Measurements from ENCODE around the gene IFIT3.

Gene IFIT3

GRCh38 chr10:89360157-89360556, 32.4 kb downstream of the IFIT3 start:
- Histone ChIP-seq H2BK120ac (ENCODE audit: insufficient read depth, low read length, poor library complexity) (no peak overlapping the region), H2BK5ac (ENCODE audit: low read depth, low read length, poor library complexity) (no peak overlapping the region), H3K27ac (ENCODE audit: low read depth, low read length) (no peak overlapping the region), H3K4me2 (ENCODE audit: low read length) (no peak overlapping the region), H3K79me2 (ENCODE audit: control insufficient read depth, insufficient read depth, low read length, poor library complexity) (no peaks in the 10 kb centered on the region), H3K9ac (ENCODE audit: low read length) (no peak overlapping the region), H3K14ac (ENCODE audit: low read length) (no peak overlapping the region), H3K4me1 (ENCODE audit: control insufficient read depth in 1 of 2, insufficient read depth in 2 of 2, low read length in 2 of 2) (no peaks in the 10 kb centered on the region), H4K91ac (ENCODE audit: low read depth, low read length) (no peak overlapping the region), H3K9me3 (ENCODE audit: insufficient read depth, low read depth, low read length) (peaks cover 2% of the 10 kb centered on the region), H4K8ac (ENCODE audit: low read depth, low read length) (no peak overlapping the region), H3K36me3 (ENCODE audit: control insufficient read depth in 1 of 2, insufficient read depth in 2 of 2, low read length in 2 of 2) (no peaks in the 10 kb centered on the region), H3K4ac (ENCODE audit: low read depth, low read length) (no peak overlapping the region), H2BK12ac (ENCODE audit: low read length) (no peak overlapping the region), H4K12ac (ENCODE audit: low read depth, low read length) (no peak overlapping the region), H3K27me3 (ENCODE audit: insufficient read depth, low read length) (no peaks in the 10 kb centered on the region), H2AFZ (ENCODE audit: insufficient read depth, low read length, poor library complexity) (no peak overlapping the region), H3K18ac (ENCODE audit: low read length) (no peak overlapping the region), H3K23ac (ENCODE audit: low read length) (no peak overlapping the region), H2AK5ac (ENCODE audit: low read length) (no peak overlapping the region), H3K79me1 (ENCODE audit: low read length) (no peaks in the 10 kb centered on the region), H3K4me3 (ENCODE audit: low read depth, low read length) (no peak overlapping the region)
- DNase-seq: no peak

GRCh38 chr10:89362929-89363328, 35.1 kb downstream of the IFIT3 start:
- H3K18ac ChIP-seq (ENCODE audit: low read length): no peak overlapping the region
- H3K4me2 ChIP-seq (ENCODE audit: low read length): no peak overlapping the region
- H3K9ac ChIP-seq (ENCODE audit: low read length): no peak overlapping the region
- H3K4me1 ChIP-seq (ENCODE audit: control insufficient read depth in 1 of 2, insufficient read depth in 2 of 2, low read length in 2 of 2): no peaks in the 10 kb centered on the region
- no peak overlapping the region for H2BK5ac ChIP-seq (ENCODE audit: low read depth, low read length, poor library complexity)
- H2AK5ac ChIP-seq (ENCODE audit: low read length): no peak overlapping the region
- no peak overlapping the region for H2AFZ ChIP-seq (ENCODE audit: insufficient read depth, low read length, poor library complexity)
- H4K12ac ChIP-seq (ENCODE audit: low read depth, low read length): no peak overlapping the region
- no peaks in the 10 kb centered on the region for H3K79me2 ChIP-seq (ENCODE audit: control insufficient read depth, insufficient read depth, low read length, poor library complexity)
- H3K23ac ChIP-seq (ENCODE audit: low read length): no peak overlapping the region
- no peak overlapping the region for H3K14ac ChIP-seq (ENCODE audit: low read length)
- no peaks in the 10 kb centered on the region for H3K79me1 ChIP-seq (ENCODE audit: low read length)
- no peak overlapping the region for H3K27ac ChIP-seq (ENCODE audit: low read depth, low read length)
- no peak for DNase-seq
- peaks cover 2% of the 10 kb centered on the region for H3K9me3 ChIP-seq (ENCODE audit: insufficient read depth, low read depth, low read length)
- no peak overlapping the region for H3K4ac ChIP-seq (ENCODE audit: low read depth, low read length)
- no peak overlapping the region for H2BK120ac ChIP-seq (ENCODE audit: insufficient read depth, low read length, poor library complexity)
- H3K36me3 ChIP-seq (ENCODE audit: control insufficient read depth in 1 of 2, insufficient read depth in 2 of 2, low read length in 2 of 2): no peaks in the 10 kb centered on the region
- H4K8ac ChIP-seq (ENCODE audit: low read depth, low read length): no peak overlapping the region
- no peak overlapping the region for H4K91ac ChIP-seq (ENCODE audit: low read depth, low read length)
- H3K27me3 ChIP-seq (ENCODE audit: insufficient read depth, low read length): no peaks in the 10 kb centered on the region
- H2BK12ac ChIP-seq (ENCODE audit: low read length): no peak overlapping the region
- no peak overlapping the region for H3K4me3 ChIP-seq (ENCODE audit: low read depth, low read length)

- no peak overlapping the region for H2BK12ac ChIP-seq (ENCODE audit: low read length)
- no peaks in the 10 kb centered on the region for H3K36me3 ChIP-seq (ENCODE audit: control insufficient read depth in 1 of 2, insufficient read depth in 2 of 2, low read length in 2 of 2)
- no peak overlapping the region for H3K4me3 ChIP-seq (ENCODE audit: low read depth, low read length)
Observed at GRCh38 chr10:89363729-89364442, 36.1 kb downstream of the IFIT3 start.

DNA sequence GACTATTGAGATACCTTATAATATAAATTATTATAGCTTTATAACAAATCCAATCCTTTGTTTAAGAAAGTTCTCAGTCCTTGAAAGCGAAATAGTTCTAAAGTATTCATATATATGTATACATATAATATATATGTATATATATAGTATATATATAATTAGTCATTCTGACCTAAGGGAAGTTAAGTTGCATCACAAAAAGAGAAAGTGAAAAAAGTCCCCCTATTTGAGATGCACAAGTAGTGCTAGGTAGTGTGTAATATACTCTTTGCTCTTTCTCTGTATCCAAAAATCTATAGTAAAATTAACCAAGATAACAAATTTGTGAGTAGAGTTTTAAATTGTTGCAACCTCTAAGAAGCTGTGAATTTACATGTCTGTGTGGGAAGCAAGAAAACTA, 36.7 kb downstream of the IFIT3 start:
- Histone ChIP-seq H3K9ac (ENCODE audit: low read length) (no peak overlapping the region), H3K4me1 (ENCODE audit: control insufficient read depth in 1 of 2, insufficient read depth in 2 of 2, low read length in 2 of 2) (no peaks in the 10 kb centered on the region)
- WGBS (ENCODE audit: extremely low coverage, insufficient coverage, insufficient read length): no CpG with 5 or more reads among the region's 1 CpG

More at GRCh38 chr10:89363729-89364442, 36.1 kb downstream of the IFIT3 start:
- H3K18ac ChIP-seq (ENCODE audit: low read length): no peak overlapping the region
- H3K9ac ChIP-seq (ENCODE audit: low read length): no peak overlapping the region
- H4K12ac ChIP-seq (ENCODE audit: low read depth, low read length): no peak overlapping the region
- no peak overlapping the region for H3K14ac ChIP-seq (ENCODE audit: low read length)
- H3K27ac ChIP-seq (ENCODE audit: low read depth, low read length): no peak overlapping the region
- no peaks in the 10 kb centered on the region for H3K27me3 ChIP-seq (ENCODE audit: insufficient read depth, low read length)
- H3K9me3 ChIP-seq (ENCODE audit: insufficient read depth, low read depth, low read length): peaks cover 1% of the 10 kb centered on the region
- no peak for DNase-seq
- H3K79me1 ChIP-seq (ENCODE audit: low read length): no peaks in the 10 kb centered on the region
- no peak overlapping the region for H2AK5ac ChIP-seq (ENCODE audit: low read length)
- no peak overlapping the region for H3K23ac ChIP-seq (ENCODE audit: low read length)
- H3K4ac ChIP-seq (ENCODE audit: low read depth, low read length): no peak overlapping the region
- no peak overlapping the region for H3K4me2 ChIP-seq (ENCODE audit: low read length)
- no peaks in the 10 kb centered on the region for H3K4me1 ChIP-seq (ENCODE audit: control insufficient read depth in 1 of 2, insufficient read depth in 2 of 2, low read length in 2 of 2)
- no peak overlapping the region for H2AFZ ChIP-seq (ENCODE audit: insufficient read depth, low read length, poor library complexity)
- no peak overlapping the region for H2BK120ac ChIP-seq (ENCODE audit: insufficient read depth, low read length, poor library complexity)
- H2BK5ac ChIP-seq (ENCODE audit: low read depth, low read length, poor library complexity): no peak overlapping the region
- H3K79me2 ChIP-seq (ENCODE audit: control insufficient read depth, insufficient read depth, low read length, poor library complexity): no peaks in the 10 kb centered on the region
- H4K91ac ChIP-seq (ENCODE audit: low read depth, low read length): no peak overlapping the region
- no CpG with 5 or more reads among the region's 6 CpGs for WGBS (ENCODE audit: extremely low coverage, insufficient coverage, insufficient read length)
- no peak overlapping the region for H4K8ac ChIP-seq (ENCODE audit: low read depth, low read length)

More for the DNA sequence above, 36.7 kb downstream of the IFIT3 start:
- Histone ChIP-seq H3K23ac (ENCODE audit: low read length) (no peak overlapping the region), H3K18ac (ENCODE audit: low read length) (no peak overlapping the region), H3K4ac (ENCODE audit: low read depth, low read length) (no peak overlapping the region), H4K8ac (ENCODE audit: low read depth, low read length) (no peak overlapping the region), H3K36me3 (ENCODE audit: control insufficient read depth in 1 of 2, insufficient read depth in 2 of 2, low read length in 2 of 2) (no peaks in the 10 kb centered on the region), H3K4me3 (ENCODE audit: low read depth, low read length) (no peak overlapping the region), H3K79me2 (ENCODE audit: control insufficient read depth, insufficient read depth, low read length, poor library complexity) (no peaks in the 10 kb centered on the region), H3K27me3 (ENCODE audit: insufficient read depth, low read length) (no peaks in the 10 kb centered on the region), H2BK12ac (ENCODE audit: low read length) (no peak overlapping the region), H3K9me3 (ENCODE audit: insufficient read depth, low read depth, low read length) (no peaks in the 10 kb centered on the region), H2AFZ (ENCODE audit: insufficient read depth, low read length, poor library complexity) (no peak overlapping the region), H4K12ac (ENCODE audit: low read depth, low read length) (no peak overlapping the region), H3K14ac (ENCODE audit: low read length) (no peak overlapping the region), H2BK120ac (ENCODE audit: insufficient read depth, low read length, poor library complexity) (no peak overlapping the region), H2AK5ac (ENCODE audit: low read length) (no peak overlapping the region), H4K91ac (ENCODE audit: low read depth, low read length) (no peak overlapping the region), H2BK5ac (ENCODE audit: low read depth, low read length, poor library complexity) (no peak overlapping the region), H3K4me2 (ENCODE audit: low read length) (no peak overlapping the region), H3K79me1 (ENCODE audit: low read length) (no peaks in the 10 kb centered on the region), H3K27ac (ENCODE audit: low read depth, low read length) (no peak overlapping the region)
- DNase-seq: no peak

Data from trophoblast cell (in vitro differentiated cells and primary cell).